SK-N-SH (cell line): Measurements from ENCODE around the gene BRCA2. TPM values are rescaled to one million over a fixed set of nuclear protein-coding genes. Genes with fewer than 3 reads are reported as not detected.

Experiments
- CTCF ChIA-PET: fragments of 300-600, 350-600 bp; formaldehyde crosslinking; extraction: SDS; loops from one replicate; lab custom pipeline; 2021; lab: Yijun Ruan, JAX
- POLR2A ChIA-PET: fragments of 350-600 bp; sonication (Branson Sonifier 250); formaldehyde crosslinking; extraction: SDS; loops from one replicate; lab custom pipeline; 2020; ENCODE audit warnings: antibody characterized with exemption, inconsistent platforms; lab: Yijun Ruan, JAX
- DNase-seq: peaks from one replicate; pipeline ENCODE4 v3.0.0; 2012
- H2AFZ ChIP-seq: fragments of 200-600 bp; sonication (generic); 2 replicates; pipeline ENCODE4 v1.8.1; 2016; ENCODE audit warnings: antibody characterized with exemption, mild to moderate bottlenecking, low read depth
- H3F3A ChIP-seq: fragments of 200-600 bp; sonication (generic); replicated peaks from 2 replicates; pipeline ENCODE3; 2016; ENCODE audit warnings: antibody characterized with exemption, mild to moderate bottlenecking; ENCODE audit not compliant: insufficient read depth
- H3K27ac ChIP-seq, 2 experiments: fragments of 200-500 bp in 1 of 2; fragments of 200-600 bp in 1 of 2; sonication (Bioruptor generic) in 1 of 2; sonication (generic), shearing (Covaris generic) in 1 of 2; 2 replicates each; pipeline versions ENCODE4 v1.5.1 to v1.6.1; 2014 to 2016; ENCODE audit warnings: low read depth in 2 of 2, inconsistent platforms in 1 of 2, low read length in 1 of 2, mild to moderate bottlenecking in 1 of 2, mixed read lengths in 1 of 2
- H3K27me3 ChIP-seq: fragments of 200-600 bp; sonication (generic), shearing (Covaris generic); 2 replicates; pipeline ENCODE4 v1.6.1; 2016; ENCODE audit warnings: mixed run types; ENCODE audit not compliant: insufficient read depth
- H3K36me3 ChIP-seq, 2 experiments: fragments of 200-500 bp in 1 of 2; fragments of 200-600 bp in 1 of 2; sonication (Bioruptor generic) in 1 of 2; sonication (generic) in 1 of 2; replicated peaks in 1 of 2; 2 replicates each; pipeline versions ENCODE3 to v1.5.1; 2014 to 2016; ENCODE audit warnings: low read length in 1 of 2, mild to moderate bottlenecking in 1 of 2; ENCODE audit not compliant: insufficient read depth in 2 of 2, control insufficient read depth in 1 of 2
- H3K4me1 ChIP-seq, 2 experiments: fragments of 200-500 bp in 1 of 2; fragments of 200-600 bp in 1 of 2; sonication (Bioruptor generic) in 1 of 2; sonication (generic), shearing (Covaris generic) in 1 of 2; 2 replicates each; pipeline versions ENCODE4 v1.5.1 to v1.6.1; 2014 to 2016; ENCODE audit warnings: low read depth in 1 of 2, low read length in 1 of 2, mixed run types in 1 of 2; ENCODE audit not compliant: insufficient read depth in 2 of 2, control insufficient read depth in 1 of 2
- H3K4me2 ChIP-seq: fragments of 200-600 bp; sonication (generic), shearing (Covaris generic); 2 replicates; pipeline ENCODE4 v1.6.1; 2017; ENCODE audit warnings: mixed run types
- H3K4me3 ChIP-seq, 2 experiments: fragments of 200-500 bp in 1 of 2; fragments of 200-600 bp in 1 of 2; sonication (Bioruptor generic) in 1 of 2; sonication (generic), shearing (Covaris generic) in 1 of 2; 2 replicates each; pipeline versions ENCODE4 v1.5.1 to v1.8.1; 2014 to 2016; ENCODE audit warnings: low read depth in 2 of 2, inconsistent platforms in 1 of 2, low read length in 1 of 2, mild to moderate bottlenecking in 1 of 2, mixed read lengths in 1 of 2, moderate library complexity in 1 of 2
- H3K79me2 ChIP-seq: fragments of 200-600 bp; sonication (generic); 2 replicates; pipeline ENCODE4 v1.8.1; 2017; ENCODE audit warnings: mild to moderate bottlenecking; ENCODE audit not compliant: insufficient read depth
- H3K9ac ChIP-seq: fragments of 200-600 bp; sonication (generic); 2 replicates; pipeline ENCODE4 v1.6.1; 2017; ENCODE audit warnings: mixed run types
- H3K9me2 ChIP-seq: fragments of 200-600 bp; sonication (generic); 2 replicates; pipeline ENCODE4 v1.6.1; 2017; ENCODE audit warnings: mixed run types
- H3K9me3 ChIP-seq: fragments of 200-600 bp; sonication (generic); 2 replicates; pipeline ENCODE4 v1.6.1; 2017; ENCODE audit warnings: mixed run types, mild to moderate bottlenecking, moderate library complexity
- H4K20me1 ChIP-seq: fragments of 200-600 bp; sonication (generic); 2 replicates; pipeline ENCODE4 v1.6.1; 2017; ENCODE audit warnings: mild to moderate bottlenecking, mixed run types; ENCODE audit not compliant: insufficient read depth
- EZH2phosphoT487 ChIP-seq: fragments of 200-600 bp; sonication (generic); IDR thresholded peaks from 2 replicates; pipeline ENCODE4 v1.6.1; 2017; ENCODE audit warnings: low read depth, mixed run types, mild to moderate bottlenecking, antibody characterized with exemption, moderate library complexity, borderline replicate concordance
- FOXJ3 ChIP-seq: sonication (generic); formaldehyde crosslinking; IDR thresholded peaks from 2 replicates; pipeline ENCODE4 v1.5.1; 2020; ENCODE audit warnings: mild to moderate bottlenecking, missing genetic modification reagents
- FOXM1 ChIP-seq: IDR thresholded peaks from 2 replicates; pipeline ENCODE4 v1.4.0; 2012; ENCODE audit warnings: low read depth, mild to moderate bottlenecking
- GABPA ChIP-seq: IDR thresholded peaks from 2 replicates; pipeline ENCODE4 v1.4.0; 2012; ENCODE audit warnings: low read depth, mild to moderate bottlenecking
- MAX ChIP-seq: IDR thresholded peaks from 2 replicates; pipeline ENCODE4 v1.4.0; 2012; ENCODE audit warnings: low read depth
- MEF2A ChIP-seq: IDR thresholded peaks from 2 replicates; pipeline ENCODE4 v1.4.0; 2012; ENCODE audit warnings: low read depth, borderline replicate concordance
- NRF1 ChIP-seq: IDR thresholded peaks from 2 replicates; pipeline ENCODE4 v1.6.1; 2012; ENCODE audit warnings: low read depth, mild to moderate bottlenecking, low read length
- RFX5 ChIP-seq: IDR thresholded peaks from 2 replicates; pipeline ENCODE4 v1.6.1; 2012; ENCODE audit warnings: mild to moderate bottlenecking, improper control_type of control experiment, low read length
- RXRA ChIP-seq: IDR thresholded peaks from 2 replicates; pipeline ENCODE4 v1.4.0; 2012; ENCODE audit warnings: low read depth, mild to moderate bottlenecking, borderline replicate concordance
- SIN3A ChIP-seq: IDR thresholded peaks from 2 replicates; pipeline ENCODE4 v1.6.1; 2012; ENCODE audit warnings: low read depth, mild to moderate bottlenecking, low read length, moderate library complexity, borderline replicate concordance
- SMC3 ChIP-seq: IDR thresholded peaks from 2 replicates; pipeline ENCODE4 v1.6.1; 2012; ENCODE audit warnings: low read depth, low read length, improper control_type of control experiment
- TCF12 ChIP-seq: IDR thresholded peaks from 2 replicates; pipeline ENCODE4 v1.4.0; 2012
- YY1 ChIP-seq: IDR thresholded peaks from 2 replicates; pipeline ENCODE4 v1.4.0; 2012; ENCODE audit warnings: low read depth, mild to moderate bottlenecking
- WGBS: methylation state at CpG from one replicate; pipeline ENCODE4 v1.1.6; 2017; ENCODE audit warnings: low lambda C conversion rate; 5-methylcytosine and 5-hydroxymethylcytosine counted together
- polyA plus RNA-seq, 3 experiments: library from polyadenylated mRNA; depleted of rRNA; stranded (reverse); fragments of >200 nt; gene quantifications; 2 replicates each; pipeline ENCODE4 v1.2.3, GENCODE V29; 2012
- TF ChIP-seq, protein P1 (sequence below): fragments of 200-600 bp; sonication (generic); IDR thresholded peaks from 2 replicates; pipeline ENCODE4 v1.6.1; 2017; ENCODE audit warnings: antibody characterized with exemption, mild to moderate bottlenecking, moderate library complexity
- TF ChIP-seq, protein P2 (sequence below): fragments of 150-350 bp; IDR thresholded peaks from 2 replicates; pipeline ENCODE4 v1.6.1; 2017; ENCODE audit warnings: antibody characterized with exemption, low read length, low read depth, borderline replicate concordance
- TF ChIP-seq, protein P3 (sequence below): IDR thresholded peaks from 2 replicates; pipeline ENCODE4 v1.4.0; 2012; ENCODE audit warnings: low read depth, borderline replicate concordance

Gene BRCA2
- polyA plus RNA-seq, 1 of the 3 experiments (the other 2 are of a cell fraction) = 1.6 TPM

- WGBS = 95% methylated on average over 3 of the region's 6 CpGs
- POLR2A ChIA-PET = no interaction called here
- CTCF ChIA-PET = interaction anchor here (1.0 to 1.2 kb wide), 4 partner anchors 9 to 519 kb away, joined by 3 to 5 read pairs (median 4); partner anchors contain the start of genes BRCA2 and ZAR1L
Observed at GRCh38 chr13:32429433-32429909, 114.2 kb downstream of the BRCA2 start.

GRCh38 chr13:32430018-32430747 is 114.9 kb downstream of the BRCA2 start:
- ChIA-PET CTCF (interaction anchor here (0.5 to 1.4 kb wide), 4 partner anchors 11 to 151 kb away, joined by 3 to 5 read pairs (median 3); partner anchors contain the start of genes BRCA2 and ZAR1L), POLR2A (no interaction called here)
- TF ChIP-seq YY1 = no peak
- TF ChIP-seq, protein P1, sequence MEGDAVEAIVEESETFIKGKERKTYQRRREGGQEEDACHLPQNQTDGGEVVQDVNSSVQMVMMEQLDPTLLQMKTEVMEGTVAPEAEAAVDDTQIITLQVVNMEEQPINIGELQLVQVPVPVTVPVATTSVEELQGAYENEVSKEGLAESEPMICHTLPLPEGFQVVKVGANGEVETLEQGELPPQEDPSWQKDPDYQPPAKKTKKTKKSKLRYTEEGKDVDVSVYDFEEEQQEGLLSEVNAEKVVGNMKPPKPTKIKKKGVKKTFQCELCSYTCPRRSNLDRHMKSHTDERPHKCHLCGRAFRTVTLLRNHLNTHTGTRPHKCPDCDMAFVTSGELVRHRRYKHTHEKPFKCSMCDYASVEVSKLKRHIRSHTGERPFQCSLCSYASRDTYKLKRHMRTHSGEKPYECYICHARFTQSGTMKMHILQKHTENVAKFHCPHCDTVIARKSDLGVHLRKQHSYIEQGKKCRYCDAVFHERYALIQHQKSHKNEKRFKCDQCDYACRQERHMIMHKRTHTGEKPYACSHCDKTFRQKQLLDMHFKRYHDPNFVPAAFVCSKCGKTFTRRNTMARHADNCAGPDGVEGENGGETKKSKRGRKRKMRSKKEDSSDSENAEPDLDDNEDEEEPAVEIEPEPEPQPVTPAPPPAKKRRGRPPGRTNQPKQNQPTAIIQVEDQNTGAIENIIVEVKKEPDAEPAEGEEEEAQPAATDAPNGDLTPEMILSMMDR = no peak
- no peak for TF ChIP-seq TCF12
- TF ChIP-seq RXRA = no peak
- TF ChIP-seq MEF2A = no peak
- no peak for TF ChIP-seq FOXM1
- TF ChIP-seq EZH2phosphoT487 = no peak
- no peak for TF ChIP-seq MAX

More at GRCh38 chr13:32429433-32429909, 114.2 kb downstream of the BRCA2 start:
- Histone ChIP-seq H3K79me2 (no peaks in the 10 kb centered on the region), H3K27ac (no peak overlapping the region), H3K4me3 (no peak overlapping the region), H3K36me3 (peaks cover 0 to 3% of the 10 kb centered on the region in 2 experiments), H2AFZ (no peak overlapping the region), H3K4me2 (no peak overlapping the region), H3F3A (no peaks in the 10 kb centered on the region), H3K4me1 (peaks cover 0 to 14% of the 10 kb centered on the region in 2 experiments; a peak in 2 of 4 replicates), H3K9ac (no peak overlapping the region), H3K9me3 (no peaks in the 10 kb centered on the region), H3K9me2 (no peaks in the 10 kb centered on the region), H4K20me1 (no peaks in the 10 kb centered on the region), H3K27me3 (no peaks in the 10 kb centered on the region)
- no peak for DNase-seq
- TF ChIP-seq, protein P2, sequence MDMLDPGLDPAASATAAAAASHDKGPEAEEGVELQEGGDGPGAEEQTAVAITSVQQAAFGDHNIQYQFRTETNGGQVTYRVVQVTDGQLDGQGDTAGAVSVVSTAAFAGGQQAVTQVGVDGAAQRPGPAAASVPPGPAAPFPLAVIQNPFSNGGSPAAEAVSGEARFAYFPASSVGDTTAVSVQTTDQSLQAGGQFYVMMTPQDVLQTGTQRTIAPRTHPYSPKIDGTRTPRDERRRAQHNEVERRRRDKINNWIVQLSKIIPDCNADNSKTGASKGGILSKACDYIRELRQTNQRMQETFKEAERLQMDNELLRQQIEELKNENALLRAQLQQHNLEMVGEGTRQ = no peak
- no peak for TF ChIP-seq SMC3
- TF ChIP-seq SIN3A = no peak
- no peak for TF ChIP-seq RFX5
- no peak for TF ChIP-seq NRF1
- no peak for TF ChIP-seq FOXJ3 (CRISPR knock-in tag)
- TF ChIP-seq, protein P3, sequence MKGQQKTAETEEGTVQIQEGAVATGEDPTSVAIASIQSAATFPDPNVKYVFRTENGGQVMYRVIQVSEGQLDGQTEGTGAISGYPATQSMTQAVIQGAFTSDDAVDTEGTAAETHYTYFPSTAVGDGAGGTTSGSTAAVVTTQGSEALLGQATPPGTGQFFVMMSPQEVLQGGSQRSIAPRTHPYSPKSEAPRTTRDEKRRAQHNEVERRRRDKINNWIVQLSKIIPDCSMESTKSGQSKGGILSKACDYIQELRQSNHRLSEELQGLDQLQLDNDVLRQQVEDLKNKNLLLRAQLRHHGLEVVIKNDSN = no peak
- TF ChIP-seq GABPA = no peak

More at GRCh38 chr13:32430018-32430747, 114.9 kb downstream of the BRCA2 start:
- H3F3A ChIP-seq = no peaks in the 10 kb centered on the region
- no peak for DNase-seq
- H3K9ac ChIP-seq = no peak overlapping the region
- peaks cover 0 to 3% of the 10 kb centered on the region in 2 experiments for H3K36me3 ChIP-seq
- no peaks in the 10 kb centered on the region for H4K20me1 ChIP-seq
- no peak overlapping the region for H2AFZ ChIP-seq
- H3K4me1 ChIP-seq = peaks cover 0 to 14% of the 10 kb centered on the region in 2 experiments; a peak in 2 of 4 replicates
- H3K27ac ChIP-seq = no peak overlapping the region
- H3K4me3 ChIP-seq = no peak overlapping the region
- no peaks in the 10 kb centered on the region for H3K79me2 ChIP-seq
- no peaks in the 10 kb centered on the region for H3K27me3 ChIP-seq
- no peak overlapping the region for H3K4me2 ChIP-seq
- H3K9me3 ChIP-seq = no peaks in the 10 kb centered on the region
- H3K9me2 ChIP-seq = no peaks in the 10 kb centered on the region
- 91% methylated on average over 6 of the region's 6 CpGs for WGBS
